ENCODE data around the gene HYAL2. TPM values are rescaled to one million over a fixed set of nuclear protein-coding genes. Genes with fewer than 3 reads are reported as not detected.
"Not testable (repeated sequence)": the region's sequence is repeated elsewhere in the genome, so short reads cannot be mapped to it uniquely, and the experiment has no call there.

HYAL2 gene
- total and polyA plus RNA-seq, 12 donors: 25.1 to 135 (median 39.0) TPM

DNA sequence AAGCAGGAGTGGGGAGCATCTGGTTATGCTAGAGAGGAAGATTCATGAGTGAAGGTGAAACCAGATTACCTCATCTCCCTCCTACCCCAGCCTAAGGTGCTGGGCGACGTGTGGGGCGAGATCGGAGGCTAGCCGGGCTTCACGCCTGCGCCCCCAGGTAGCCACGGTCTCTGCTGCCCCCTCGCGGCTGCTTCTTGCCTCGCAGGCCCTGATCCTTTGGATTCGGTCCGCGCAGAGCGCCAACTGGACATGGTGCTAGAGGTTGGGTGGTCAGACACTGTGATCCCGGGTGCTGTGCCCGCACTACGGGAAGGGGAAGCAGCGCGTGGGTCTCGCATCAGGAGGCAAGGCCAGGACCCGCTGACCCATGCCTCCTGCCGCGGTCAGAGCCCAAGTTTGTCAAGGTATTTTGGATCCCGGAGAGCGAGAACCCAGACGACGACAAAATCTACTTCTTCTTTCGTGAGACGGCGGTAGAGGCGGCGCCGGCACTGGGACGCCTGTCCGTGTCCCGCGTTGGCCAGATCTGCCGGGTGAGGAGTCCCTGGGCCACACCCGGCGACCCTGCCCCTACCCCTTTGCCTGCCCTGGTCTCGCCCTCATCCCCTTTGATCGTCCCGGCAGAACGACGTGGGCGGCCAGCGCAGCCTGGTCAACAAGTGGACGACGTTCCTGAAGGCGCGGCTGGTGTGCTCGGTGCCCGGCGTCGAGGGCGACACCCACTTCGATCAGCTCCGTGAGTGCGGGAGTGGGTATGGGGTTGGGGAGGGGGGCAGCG is 49.4 kb downstream of the HYAL2 start:
- H3K36me3 ChIP-seq: peaks cover 0 to 8% (median 0%) of the 10 kb centered on the region in 9 donors
- 6% methylated on average over 61 of the region's 61 CpGs for WGBS, 2 donors
- H3K27me3 ChIP-seq: peaks cover 0 to 47% (median 10%) of the 10 kb centered on the region in 7 donors
- ATAC-seq (peak; percentile 43 to 84 (median 70)), DNase-seq (peak; percentile 83 to 90)
- no peaks in the 10 kb centered on the region for H3K9me3 ChIP-seq
- intact Hi-C loops (cut with DNase I): loop anchor here (1.0 to 10.0 kb wide), 13 partner anchors 46 to 154 kb away; partner anchors contain the start of genes GNAT1 (in 1 of the 10) and HYAL2 (in 1 of the 10)
- H3K27ac ChIP-seq: peak overlapping the region in 5 of 10 donors; percentile 1 to 44 (median 41)
- peak overlapping the region in 9 of 10 donors; percentile 18 to 54 (median 38) for H3K4me3 ChIP-seq
- TF ChIP-seq, protein P1, sequence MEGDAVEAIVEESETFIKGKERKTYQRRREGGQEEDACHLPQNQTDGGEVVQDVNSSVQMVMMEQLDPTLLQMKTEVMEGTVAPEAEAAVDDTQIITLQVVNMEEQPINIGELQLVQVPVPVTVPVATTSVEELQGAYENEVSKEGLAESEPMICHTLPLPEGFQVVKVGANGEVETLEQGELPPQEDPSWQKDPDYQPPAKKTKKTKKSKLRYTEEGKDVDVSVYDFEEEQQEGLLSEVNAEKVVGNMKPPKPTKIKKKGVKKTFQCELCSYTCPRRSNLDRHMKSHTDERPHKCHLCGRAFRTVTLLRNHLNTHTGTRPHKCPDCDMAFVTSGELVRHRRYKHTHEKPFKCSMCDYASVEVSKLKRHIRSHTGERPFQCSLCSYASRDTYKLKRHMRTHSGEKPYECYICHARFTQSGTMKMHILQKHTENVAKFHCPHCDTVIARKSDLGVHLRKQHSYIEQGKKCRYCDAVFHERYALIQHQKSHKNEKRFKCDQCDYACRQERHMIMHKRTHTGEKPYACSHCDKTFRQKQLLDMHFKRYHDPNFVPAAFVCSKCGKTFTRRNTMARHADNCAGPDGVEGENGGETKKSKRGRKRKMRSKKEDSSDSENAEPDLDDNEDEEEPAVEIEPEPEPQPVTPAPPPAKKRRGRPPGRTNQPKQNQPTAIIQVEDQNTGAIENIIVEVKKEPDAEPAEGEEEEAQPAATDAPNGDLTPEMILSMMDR (IDR thresholded peaks at IDR 0.05): peak; percentile 96 to 99 (median 98)
- H3K4me1 ChIP-seq: peaks cover 2 to 60% (median 42%) of the 10 kb centered on the region in 9 donors

DNA sequence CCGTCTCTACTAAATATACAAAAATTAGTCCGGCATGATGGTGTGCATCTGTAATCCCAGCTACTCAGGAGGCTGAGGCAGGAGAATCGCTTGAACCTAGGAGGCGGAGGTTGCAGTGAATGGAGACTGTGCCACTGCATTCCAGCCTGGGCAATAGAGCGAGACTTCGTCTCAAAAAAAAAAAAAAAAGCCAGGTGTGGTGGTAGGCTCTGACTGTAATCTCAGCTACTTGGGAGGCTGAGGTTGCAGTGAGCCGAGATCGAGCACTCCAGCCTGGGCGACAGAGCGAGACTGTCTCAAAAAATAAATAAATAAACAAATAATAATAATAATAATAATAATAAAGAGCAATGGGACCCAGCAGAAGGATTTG is 50.0 kb downstream of the HYAL2 start:
- intact Hi-C loops (cut with DNase I): loop anchor here (2.0 to 10.0 kb wide), 10 partner anchors 45 to 154 kb away; partner anchors contain the start of genes GNAT1 (in 1 of the 10) and HYAL2 (in 1 of the 10)
- not testable (repeated sequence) for H3K27ac ChIP-seq, ATAC-seq, H3K36me3 ChIP-seq, H3K9me3 ChIP-seq, DNase-seq
- 70 to 73% methylated on average over 10 of the region's 10 CpGs for WGBS, 2 donors
- Histone ChIP-seq H3K4me3 (peak overlapping the region in 1 of 10 donors; percentile 45), H3K4me1 (peaks cover 2 to 60% (median 46%) of the 10 kb centered on the region in 9 donors), H3K27me3 (peaks cover 0 to 48% (median 10%) of the 10 kb centered on the region in 7 donors)

DNA sequence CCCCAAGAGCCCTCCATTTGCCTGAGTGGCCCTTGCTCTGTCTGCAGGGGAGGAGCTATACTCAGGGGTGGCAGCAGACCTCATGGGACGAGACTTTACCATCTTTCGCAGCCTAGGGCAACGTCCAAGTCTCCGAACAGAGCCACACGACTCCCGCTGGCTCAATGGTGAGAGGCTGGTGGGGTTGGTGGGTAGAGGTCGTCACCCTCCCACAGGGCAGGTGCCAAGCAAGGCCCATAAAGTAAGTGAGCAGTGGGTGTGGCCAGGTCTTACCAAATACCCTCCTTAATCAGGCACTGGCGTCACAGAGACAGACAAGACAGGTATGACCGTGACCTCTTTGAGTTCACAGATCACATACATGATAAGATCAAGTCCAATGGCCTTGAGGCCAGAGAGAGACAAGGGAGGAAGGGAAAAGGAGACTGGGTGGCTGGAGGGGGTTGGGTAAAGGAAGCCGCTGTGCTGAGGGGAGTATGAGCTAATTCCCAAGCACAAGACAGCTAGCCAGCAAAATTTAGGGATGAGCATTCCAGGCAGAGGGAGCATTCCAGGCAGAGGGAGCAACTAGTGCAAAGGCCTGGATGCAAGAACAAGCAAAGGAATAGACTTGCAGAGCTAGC is 51.1 kb downstream of the HYAL2 start:
- Histone ChIP-seq H3K4me3 (no peak overlapping the region), H3K4me1 (peaks cover 5 to 68% (median 52%) of the 10 kb centered on the region in 9 donors), H3K36me3 (peaks cover 0 to 4% (median 0%) of the 10 kb centered on the region in 9 donors), H3K27me3 (peaks cover 0 to 47% (median 10%) of the 10 kb centered on the region in 7 donors), H3K9me3 (no peaks in the 10 kb centered on the region), H3K27ac (no peak overlapping the region)
- DNase-seq (no peak), ATAC-seq (no peak)
- intact Hi-C loops (cut with DNase I): loop anchor here in 5 of 10 donors (1.0 to 10.0 kb wide), 8 partner anchors 43 to 149 kb away; partner anchors contain the start of genes GNAT1 (in 1 of the 5) and HYAL2 (in 1 of the 5)
- TF ChIP-seq, protein P1 (IDR thresholded peaks at IDR 0.05): no peak
- 76 to 87% methylated on average over 10 of the region's 10 CpGs for WGBS, 2 donors

DNA sequence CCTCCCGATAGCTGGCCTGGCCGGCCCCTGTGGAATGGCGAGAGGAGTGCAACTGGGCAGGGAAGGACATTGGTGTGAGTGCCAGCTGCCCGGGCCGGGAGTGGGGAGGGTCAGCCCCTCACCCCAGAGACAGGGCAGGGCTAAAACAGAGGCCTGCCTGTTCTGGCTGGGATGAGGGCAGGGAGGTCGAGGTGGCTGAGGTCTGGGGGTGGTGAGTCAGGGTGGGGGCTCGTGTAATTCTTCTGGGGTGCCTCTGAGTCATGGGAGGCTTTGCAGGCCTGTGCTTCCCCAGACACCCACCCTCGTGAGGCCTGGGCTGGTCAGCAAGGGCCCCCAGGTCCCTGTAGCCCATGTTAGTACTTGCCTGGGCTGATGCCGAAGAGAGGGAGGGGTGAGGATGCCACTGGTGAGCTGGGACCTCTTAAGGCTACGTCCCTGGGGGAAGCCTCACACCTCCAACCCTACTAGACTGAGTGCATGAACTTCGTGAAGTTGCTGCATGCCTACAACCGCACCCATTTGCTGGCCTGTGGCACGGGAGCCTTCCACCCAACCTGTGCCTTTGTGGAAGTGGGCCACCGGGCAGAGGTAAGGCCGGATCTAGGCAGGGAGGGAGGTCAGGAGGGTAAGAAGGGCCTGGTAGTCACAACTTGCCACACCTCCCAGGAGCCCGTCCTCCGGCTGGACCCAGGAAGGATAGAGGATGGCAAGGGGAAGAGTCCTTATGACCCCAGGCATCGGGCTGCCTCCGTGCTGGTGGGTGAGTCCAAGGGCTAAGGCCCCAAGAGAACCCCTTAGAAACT is 51.9 kb downstream of the HYAL2 start:
- Histone ChIP-seq H3K4me1 (peaks cover 8 to 76% (median 55%) of the 10 kb centered on the region in 9 donors), H3K4me3 (no peak overlapping the region), H3K9me3 (no peaks in the 10 kb centered on the region), H3K27ac (peak overlapping the region in 3 of 10 donors; percentile 81 to 96 (median 94)), H3K36me3 (no peaks in the 10 kb centered on the region), H3K27me3 (peaks cover 0 to 39% (median 10%) of the 10 kb centered on the region in 7 donors)
- 84 to 85% methylated on average over 19 of the region's 19 CpGs for WGBS, 2 donors
- peak in 1 of 2 donors; percentile 21 for DNase-seq
- intact Hi-C loops (cut with DNase I): loop anchor here in 5 of 10 donors (1.0 to 10.0 kb wide), 8 partner anchors 42 to 148 kb away; partner anchors contain the start of genes GNAT1 (in 1 of the 5) and HYAL2 (in 1 of the 5)
- no peak for ATAC-seq
- TF ChIP-seq, protein P1 (IDR thresholded peaks at IDR 0.05): no peak

Data from heart right ventricle (tissue), 16 donors.